Nephron (organoid): ENCODE measurements around the gene NOL4L.

Experiments used
- H3K27ac Mint-ChIP-seq, 3 experiments: 2 replicates each; pipeline ENCODE4 v1.8.0; 2020; ENCODE audit warnings: mixed read lengths in 3 of 3, mild to moderate bottlenecking in 2 of 3, moderate library complexity in 1 of 3
- H3K27me3 Mint-ChIP-seq: 2 replicates; pipeline ENCODE4 v1.8.0; 2021; ENCODE audit warnings: low read depth, mild to moderate bottlenecking, moderate library complexity, mixed read lengths
- H3K36me3 Mint-ChIP-seq: 2 replicates; pipeline ENCODE4 v1.8.0; 2020; ENCODE audit warnings: low read depth, mixed read lengths
- H3K4me1 Mint-ChIP-seq: 2 replicates; pipeline ENCODE4 v1.8.0; 2020; ENCODE audit warnings: mixed read lengths
- H3K4me3 Mint-ChIP-seq, 3 experiments: 2 replicates each; pipeline ENCODE4 v1.8.0; 2020; ENCODE audit warnings: mild to moderate bottlenecking in 3 of 3, mixed read lengths in 3 of 3, moderate library complexity in 2 of 3
- H3K9me3 Mint-ChIP-seq: 2 replicates; pipeline ENCODE4 v1.8.0; 2020; ENCODE audit warnings: mixed read lengths
- CTCF ChIP-seq, 3 experiments: fragments of 200-600 bp; sonication (generic); IDR thresholded peaks; one replicate each; pipeline ENCODE4 v1.5.0; 2021; ENCODE audit warnings: antibody characterized with exemption in 3 of 3; ENCODE audit not compliant: unreplicated experiment in 3 of 3

NOL4L gene

DNA sequence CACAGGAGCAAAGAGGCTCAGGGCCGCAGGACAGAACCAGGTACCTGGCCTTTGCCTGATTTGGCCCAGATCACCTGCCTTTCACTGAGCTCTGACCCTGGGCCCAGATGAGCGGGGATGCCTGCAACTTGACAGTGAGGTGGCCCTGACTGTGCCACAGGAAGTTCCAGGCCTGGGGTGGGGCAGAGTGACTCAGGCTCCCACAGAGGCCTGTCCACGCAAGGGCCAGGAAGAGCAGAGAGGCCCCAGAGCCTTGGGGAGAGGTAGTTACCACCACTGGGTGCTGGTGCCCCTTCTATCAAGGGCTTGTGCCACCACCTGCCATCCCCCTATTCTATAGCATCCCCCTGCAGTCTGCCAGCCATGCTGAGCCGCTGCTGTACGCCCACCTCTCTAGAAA, 4.1 kb upstream of the NOL4L start:
- TF ChIP-seq CTCF (IDR thresholded peaks at IDR 0.05; ENCODE audit: unreplicated experiment in 3 of 3): no peak
- Mint-ChIP-seq H3K27ac (no peak overlapping the region), H3K27me3 (peaks cover 38% of the 10 kb centered on the region), H3K4me1 (peaks cover 12% of the 10 kb centered on the region), H3K4me3 (peak overlapping the region in 1 of 3 experiments; percentile 19), H3K9me3 (no peaks in the 10 kb centered on the region), H3K36me3 (no peaks in the 10 kb centered on the region)

DNA sequence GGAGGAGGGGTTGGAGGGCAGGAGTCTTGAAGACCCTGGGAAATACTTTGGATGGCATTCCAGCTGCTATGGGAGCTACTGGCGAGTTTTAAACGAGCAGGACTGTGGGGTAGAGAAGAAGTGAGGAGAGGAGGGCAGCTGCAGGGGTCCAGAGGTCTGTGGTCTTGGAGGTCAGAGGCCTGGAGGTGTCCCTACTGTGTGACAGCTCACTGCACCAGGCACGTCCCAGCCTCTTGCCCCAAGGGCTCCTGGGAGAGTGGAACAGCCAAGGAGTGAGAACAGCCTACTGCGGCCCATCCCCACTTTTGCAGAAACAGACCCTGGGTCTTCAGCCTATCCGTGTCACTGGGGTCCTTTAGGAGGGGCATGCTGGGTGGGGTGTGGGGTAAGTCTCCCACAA, 2.9 kb upstream of the NOL4L start:
- H3K36me3 Mint-ChIP-seq: no peaks in the 10 kb centered on the region
- no peaks in the 10 kb centered on the region for H3K9me3 Mint-ChIP-seq
- peaks cover 12% of the 10 kb centered on the region for H3K4me1 Mint-ChIP-seq
- H3K27ac Mint-ChIP-seq: no peak overlapping the region
- peaks cover 34% of the 10 kb centered on the region for H3K27me3 Mint-ChIP-seq
- no peak for TF ChIP-seq CTCF (IDR thresholded peaks at IDR 0.05; ENCODE audit: unreplicated experiment in 3 of 3)
- H3K4me3 Mint-ChIP-seq: peak overlapping the region in 1 of 3 experiments; percentile 16

DNA sequence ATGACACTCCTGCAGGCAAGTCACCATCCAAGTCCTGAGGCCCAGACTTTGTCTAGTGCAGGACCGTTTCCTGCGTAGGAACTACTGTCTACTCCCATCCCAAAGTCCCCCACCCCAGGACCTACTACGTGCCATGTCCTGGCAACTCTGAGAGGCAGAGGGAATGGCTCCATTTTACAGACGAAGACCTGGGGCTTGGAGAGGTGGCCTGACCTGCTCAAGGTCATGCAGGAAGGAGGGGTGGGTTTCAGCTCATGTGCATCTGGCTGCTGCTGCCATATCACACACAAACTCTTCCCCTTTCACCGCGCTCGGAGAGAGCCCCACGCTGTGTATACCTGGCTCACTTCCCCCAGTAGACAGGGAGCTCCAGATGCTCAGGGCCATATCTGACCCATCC, 1.2 kb upstream of the NOL4L start:
- Mint-ChIP-seq H3K4me1 (peaks cover 21% of the 10 kb centered on the region), H3K4me3 (peak overlapping the region; percentile 87 to 93 (median 87)), H3K9me3 (no peaks in the 10 kb centered on the region), H3K27ac (peak overlapping the region; percentile 54 to 80 (median 77)), H3K36me3 (no peaks in the 10 kb centered on the region), H3K27me3 (peaks cover 34% of the 10 kb centered on the region)
- TF ChIP-seq CTCF (IDR thresholded peaks at IDR 0.05; ENCODE audit: unreplicated experiment in 3 of 3): no peak

DNA sequence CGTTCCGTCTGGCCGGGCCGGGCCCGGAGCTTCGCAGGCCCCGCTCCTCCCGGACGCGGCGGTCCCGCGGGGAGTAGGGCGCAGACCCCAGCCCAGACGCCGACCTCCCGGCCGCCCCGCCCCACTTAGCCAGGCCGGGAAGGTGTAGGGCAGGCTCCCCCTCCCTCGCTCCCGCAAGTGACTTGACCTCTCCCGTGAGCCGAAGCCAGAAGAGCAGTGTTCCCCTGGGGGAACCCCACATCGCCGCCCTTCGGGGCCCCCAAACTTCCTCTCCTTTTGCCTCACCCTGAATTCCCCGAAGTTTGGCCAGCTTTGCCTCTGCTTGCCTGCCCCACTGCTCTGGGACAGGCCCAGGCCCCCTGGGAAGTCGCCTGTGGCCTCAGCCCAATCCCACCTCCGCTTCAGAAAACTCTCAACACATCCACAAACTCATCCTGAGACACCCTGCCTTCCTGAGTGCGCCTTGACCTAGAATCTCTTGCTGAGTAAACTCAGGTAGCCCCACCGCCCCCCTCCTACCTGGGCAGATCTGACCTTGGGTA, 524 bp upstream of the NOL4L start:
- no peaks in the 10 kb centered on the region for H3K9me3 Mint-ChIP-seq
- H3K27ac Mint-ChIP-seq: peak overlapping the region; percentile 54 to 84 (median 57)

GRCh38 chr20:32583581-32584070, 1.5 kb downstream of the NOL4L start:
- Mint-ChIP-seq H3K4me3 (no peak overlapping the region), H3K27ac (no peak overlapping the region), H3K9me3 (no peaks in the 10 kb centered on the region), H3K4me1 (peaks cover 41% of the 10 kb centered on the region), H3K36me3 (no peaks in the 10 kb centered on the region), H3K27me3 (peaks cover 29% of the 10 kb centered on the region)
- TF ChIP-seq CTCF (IDR thresholded peaks at IDR 0.05; ENCODE audit: unreplicated experiment in 3 of 3): no peak

More for the DNA sequence above, 524 bp upstream of the NOL4L start:
- no peak for TF ChIP-seq CTCF (IDR thresholded peaks at IDR 0.05; ENCODE audit: unreplicated experiment in 3 of 3)
- Mint-ChIP-seq H3K27me3 (peaks cover 34% of the 10 kb centered on the region), H3K4me1 (peaks cover 27% of the 10 kb centered on the region), H3K36me3 (no peaks in the 10 kb centered on the region), H3K4me3 (peak overlapping the region; percentile 87 to 93 (median 87))
